Activated CD8-positive, alpha-beta T cell treated with anti-CD3 and anti-CD28 coated beads for 36 hours (primary cell): ENCODE results near the gene ZNF69. TPM values are rescaled to one million over a fixed set of nuclear protein-coding genes. Genes with fewer than 3 reads are reported as not detected.
"Not testable (repeated sequence)": the region's sequence is repeated elsewhere in the genome, so short reads cannot be mapped to it uniquely, and the experiment has no call there.

Experiments
- ATAC-seq: fragments of 200-7000 bp; cut with Tn5 transposase; one replicate; pipeline ENCODE4 v1.10.0; 2021; ENCODE audit warnings: mild to moderate bottlenecking, moderate library complexity
- CTCF ChIA-PET: fragments of 350-600 bp; sonication (Branson Sonifier 250); formaldehyde crosslinking; loops from one replicate; lab custom pipeline; 2021; ENCODE audit warnings: antibody characterized with exemption; lab: Charles Lee
- POLR2A ChIA-PET: fragments of 350-600 bp; sonication (Branson Sonifier 250); formaldehyde crosslinking; loops from one replicate; lab custom pipeline; 2021; ENCODE audit warnings: antibody characterized with exemption; lab: Charles Lee
- DNase-seq: peaks from one replicate; pipeline ENCODE4 v3.0.0-alpha.2; 2020
- H3K27ac Mint-ChIP-seq: one replicate; pipeline ENCODE4 v1.8.0; 2021; ENCODE audit warnings: mild to moderate bottlenecking, mixed read lengths
- H3K27me3 Mint-ChIP-seq: one replicate; pipeline ENCODE4 v1.8.0; 2021; ENCODE audit warnings: mixed read lengths
- H3K36me3 Mint-ChIP-seq: one replicate; pipeline ENCODE4 v1.8.0; 2021; ENCODE audit warnings: low read depth, mixed read lengths
- H3K4me1 Mint-ChIP-seq: one replicate; pipeline ENCODE4 v1.8.0; 2021; ENCODE audit warnings: low read depth, mixed read lengths
- H3K4me3 Mint-ChIP-seq: one replicate; pipeline ENCODE4 v1.8.0; 2021; ENCODE audit warnings: mild to moderate bottlenecking, moderate library complexity, mixed read lengths
- H3K9me3 Mint-ChIP-seq: one replicate; pipeline ENCODE4 v1.8.0; 2021; ENCODE audit warnings: mixed read lengths
- intact Hi-C: fragments of 100-400 bp; cut with micrococcal nuclease; formaldehyde crosslinking; loops from one replicate; pipeline ENCODE4 v1.10.0; 2022
- total RNA-seq, 2 experiments: library from RNA; stranded (reverse); gene quantifications; one replicate each; pipeline ENCODE4 v1.2.3, GENCODE V29; 2021
- TF ChIP-seq, protein P1 (sequence below): fragments of 200-600 bp; IDR thresholded peaks from one replicate; pipeline ENCODE4 v1.8.0; 2022; ENCODE audit warnings: antibody characterized with exemption, mild to moderate bottlenecking

The ZNF69 gene
- total RNA-seq, 2 experiments from 2014 or later: 1.8 to 3.1 TPM

DNA sequence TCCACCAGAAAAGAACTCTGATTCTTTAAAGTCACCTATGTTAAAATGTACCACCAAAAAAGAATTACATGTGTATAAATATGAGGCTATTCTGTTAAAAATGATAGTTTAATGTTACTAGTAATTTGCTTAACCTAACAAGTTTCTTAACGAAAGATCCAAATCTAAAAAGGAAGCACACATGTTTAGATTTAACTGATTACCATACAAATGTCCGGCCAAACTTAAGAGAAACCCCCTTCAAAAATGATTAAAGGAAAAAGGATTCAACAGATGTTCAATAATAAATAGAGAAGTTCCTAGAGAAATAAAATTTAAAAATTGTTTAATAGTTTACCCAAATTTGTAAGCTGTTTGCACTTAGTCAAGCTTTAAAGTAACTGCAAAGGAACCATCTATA, 5.0 kb upstream of the ZNF69 start:
- POLR2A ChIA-PET: interaction anchor here (0.9 kb wide), 1 partner anchor 280 kb away, joined by 5 read pairs; the partner anchor contains the start of gene ZNF136
- peaks cover 7% of the 10 kb centered on the region for H3K4me1 Mint-ChIP-seq
- H3K27me3 Mint-ChIP-seq: peaks cover 1% of the 10 kb centered on the region
- no peak for DNase-seq
- H3K27ac Mint-ChIP-seq: no peak overlapping the region
- H3K36me3 Mint-ChIP-seq: no peaks in the 10 kb centered on the region
- intact Hi-C loops: no loop called here
- CTCF ChIA-PET: interaction anchor here (0.9 to 7.7 kb wide), 6 partner anchors 41 to 259 kb away, joined by 3 to 69 read pairs (median 6); partner anchors contain the start of genes ZNF491 and ZNF878
- TF ChIP-seq, protein P1, sequence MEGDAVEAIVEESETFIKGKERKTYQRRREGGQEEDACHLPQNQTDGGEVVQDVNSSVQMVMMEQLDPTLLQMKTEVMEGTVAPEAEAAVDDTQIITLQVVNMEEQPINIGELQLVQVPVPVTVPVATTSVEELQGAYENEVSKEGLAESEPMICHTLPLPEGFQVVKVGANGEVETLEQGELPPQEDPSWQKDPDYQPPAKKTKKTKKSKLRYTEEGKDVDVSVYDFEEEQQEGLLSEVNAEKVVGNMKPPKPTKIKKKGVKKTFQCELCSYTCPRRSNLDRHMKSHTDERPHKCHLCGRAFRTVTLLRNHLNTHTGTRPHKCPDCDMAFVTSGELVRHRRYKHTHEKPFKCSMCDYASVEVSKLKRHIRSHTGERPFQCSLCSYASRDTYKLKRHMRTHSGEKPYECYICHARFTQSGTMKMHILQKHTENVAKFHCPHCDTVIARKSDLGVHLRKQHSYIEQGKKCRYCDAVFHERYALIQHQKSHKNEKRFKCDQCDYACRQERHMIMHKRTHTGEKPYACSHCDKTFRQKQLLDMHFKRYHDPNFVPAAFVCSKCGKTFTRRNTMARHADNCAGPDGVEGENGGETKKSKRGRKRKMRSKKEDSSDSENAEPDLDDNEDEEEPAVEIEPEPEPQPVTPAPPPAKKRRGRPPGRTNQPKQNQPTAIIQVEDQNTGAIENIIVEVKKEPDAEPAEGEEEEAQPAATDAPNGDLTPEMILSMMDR: no peak
- H3K9me3 Mint-ChIP-seq: peaks cover 3% of the 10 kb centered on the region
- ATAC-seq: no peak
- H3K4me3 Mint-ChIP-seq: no peak overlapping the region

- Mint-ChIP-seq H3K36me3 (peaks cover 1% of the 10 kb centered on the region), H3K4me3 (peak overlapping the region; percentile 91), H3K4me1 (peaks cover 21% of the 10 kb centered on the region), H3K9me3 (peaks cover 3% of the 10 kb centered on the region), H3K27me3 (no peaks in the 10 kb centered on the region), H3K27ac (peak overlapping the region; percentile 87)
- ATAC-seq (peak; percentile 21), DNase-seq (no peak)
- TF ChIP-seq, protein P1: no peak
- intact Hi-C loops: loop anchor here (2.0 kb wide), 1 partner anchor 252 kb away; no protein-coding TSS in a partner anchor
- ChIA-PET CTCF (interaction anchor here (1.3 to 1.8 kb wide), 2 partner anchors 37 to 90 kb away, joined by 4 to 6 read pairs; no protein-coding TSS in a partner anchor), POLR2A (interaction anchor here (1.0 kb wide), 1 partner anchor 74 kb away, joined by 3 read pairs; no protein-coding TSS in a partner anchor)
These were observed 360 bp upstream of the ZNF69 start for GRCh38 chr19:11887234-11887610.

DNA sequence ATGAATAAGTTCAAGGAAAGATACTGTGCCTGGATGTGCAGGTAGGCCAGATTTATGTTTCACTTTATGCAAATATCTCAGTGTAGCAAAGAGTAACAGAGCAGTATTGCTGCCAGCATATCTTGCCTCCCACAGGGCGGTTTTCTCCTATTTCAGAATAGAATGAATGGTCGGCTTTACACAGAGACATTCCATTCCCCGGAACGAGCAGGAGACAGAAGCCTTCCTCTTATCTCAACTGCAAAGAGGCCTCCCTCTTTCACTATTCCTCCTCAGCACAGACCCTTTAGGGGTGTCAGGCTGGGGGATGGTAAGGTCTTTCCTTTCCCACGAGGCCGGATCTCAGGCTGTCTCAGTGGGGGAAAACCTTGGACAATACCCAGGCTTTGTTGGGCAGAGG, 2.3 kb downstream of the ZNF69 start:
- H3K9me3 Mint-ChIP-seq, ATAC-seq, H3K27me3 Mint-ChIP-seq, POLR2A ChIA-PET, H3K36me3 Mint-ChIP-seq, H3K4me3 Mint-ChIP-seq, intact Hi-C loops, H3K27ac Mint-ChIP-seq, DNase-seq, CTCF ChIA-PET: not testable (repeated sequence)
- peaks cover 21% of the 10 kb centered on the region for H3K4me1 Mint-ChIP-seq

DNA sequence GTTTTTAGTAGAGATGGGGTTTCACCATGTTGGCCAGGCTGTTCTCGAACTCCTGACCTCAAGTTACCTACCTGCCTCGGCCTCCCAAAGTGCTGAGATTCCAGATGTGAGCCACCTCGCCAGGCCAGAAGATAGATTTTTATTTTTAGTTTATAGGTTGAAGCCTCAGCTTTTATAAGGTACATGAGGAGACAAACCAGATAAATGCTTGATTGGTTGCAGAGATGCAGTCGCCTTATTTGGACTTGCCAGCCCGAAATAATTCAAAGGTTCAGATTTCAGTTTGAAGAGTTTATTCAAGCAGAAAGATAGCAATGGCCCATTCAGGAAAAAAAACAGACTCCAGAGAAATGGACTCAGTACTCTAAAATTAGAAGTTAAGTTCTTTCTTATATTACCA, 3.1 kb downstream of the ZNF69 start:
- TF ChIP-seq, protein P1: no peak
- peaks cover 4% of the 10 kb centered on the region for H3K9me3 Mint-ChIP-seq
- peaks cover 21% of the 10 kb centered on the region for H3K4me1 Mint-ChIP-seq
- H3K27me3 Mint-ChIP-seq: no peaks in the 10 kb centered on the region
- H3K27ac Mint-ChIP-seq: no peak overlapping the region
- no peak overlapping the region for H3K4me3 Mint-ChIP-seq
- ATAC-seq: no peak
- H3K36me3 Mint-ChIP-seq: peaks cover 14% of the 10 kb centered on the region
- no peak for DNase-seq
- POLR2A ChIA-PET: no interaction called here
- intact Hi-C loops: no loop called here
- CTCF ChIA-PET: interaction anchor here (1.9 kb wide), 1 partner anchor 98 kb away, joined by 7 read pairs; no protein-coding TSS in a partner anchor

DNA sequence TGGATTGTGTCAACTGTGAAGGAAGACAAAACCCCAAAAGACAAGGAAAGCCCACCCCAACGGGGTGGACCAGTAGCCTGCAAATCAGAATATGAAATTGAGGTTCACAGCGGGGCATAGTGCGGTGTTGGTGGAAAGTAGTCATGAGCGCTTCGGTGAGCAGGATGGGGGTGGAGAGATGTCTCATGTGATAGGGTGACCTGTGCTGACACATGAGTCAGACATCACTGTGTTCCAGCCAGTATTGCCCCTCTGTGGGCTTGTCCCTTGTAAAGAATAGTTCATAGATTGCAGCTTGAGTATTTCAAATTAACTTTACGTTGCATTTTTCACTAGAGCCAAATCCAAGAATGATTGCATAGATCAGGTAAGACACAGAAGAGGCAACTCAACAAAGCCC, 7.3 kb downstream of the ZNF69 start:
- Mint-ChIP-seq H3K27ac (no peak overlapping the region), H3K9me3 (peaks cover 12% of the 10 kb centered on the region), H3K36me3 (peaks cover 26% of the 10 kb centered on the region), H3K4me1 (peaks cover under 1% of the 10 kb centered on the region), H3K4me3 (no peak overlapping the region), H3K27me3 (no peaks in the 10 kb centered on the region)
- CTCF ChIA-PET: no interaction called here
- intact Hi-C loops: no loop called here
- DNase-seq: no peak
- TF ChIP-seq, protein P1: no peak
- POLR2A ChIA-PET: no interaction called here
- ATAC-seq: no peak
